Stomach smooth muscle (tissue), 2 donors: ENCODE data around the gene MYH11.
A peak's percentile ranks its signal among the peaks of the same experiment; 100 is the strongest.
"Not testable (repeated sequence)": the region's sequence is repeated elsewhere in the genome, so short reads cannot be mapped to it uniquely, and the experiment has no call there.

Experiments
- H3K27ac ChIP-seq: one replicate; pipeline ENCODE4 v1.7.0; 2013; ENCODE audit warnings: mild to moderate bottlenecking, low read length, inconsistent platforms
- H3K27me3 ChIP-seq, 2 donors: one replicate each; pipeline ENCODE4 v1.7.0; 2013; ENCODE audit warnings: low read length in 2 of 2; ENCODE audit not compliant: insufficient read depth in 2 of 2, control insufficient read depth in 1 of 2
- H3K36me3 ChIP-seq, 2 donors: one replicate each; pipeline ENCODE4 v1.7.0; 2013; ENCODE audit warnings: low read length in 2 of 2; ENCODE audit not compliant: control insufficient read depth in 2 of 2, insufficient read depth in 2 of 2
- H3K4me1 ChIP-seq: one replicate; pipeline ENCODE4 v1.7.0; 2013; ENCODE audit warnings: low read length; ENCODE audit not compliant: control insufficient read depth, insufficient read depth
- H3K4me3 ChIP-seq, 2 donors: one replicate each; pipeline ENCODE4 v1.7.0; 2013; ENCODE audit warnings: low read length in 2 of 2
- H3K9ac ChIP-seq, 2 donors: one replicate each; pipeline ENCODE4 v1.7.0; 2013; ENCODE audit warnings: low read length in 2 of 2, mild to moderate bottlenecking in 1 of 2
- H3K9me3 ChIP-seq, 2 donors: one replicate each; pipeline ENCODE4 v1.7.0; 2013; ENCODE audit warnings: low read length in 2 of 2; ENCODE audit not compliant: control insufficient read depth in 2 of 2
- donor health status: healthy.
- donor health status: Pancreatic carcinoma.

Gene MYH11

GRCh38 chr16:15658149-15658548 lies 198.7 kb downstream of the MYH11 start:
- no peak overlapping the region for H3K9ac ChIP-seq
- no peak overlapping the region for H3K4me3 ChIP-seq
- no peaks in the 10 kb centered on the region for H3K27me3 ChIP-seq
- H3K4me1 ChIP-seq, result peaks cover 12% of the 10 kb centered on the region
- no peak overlapping the region for H3K27ac ChIP-seq
- H3K36me3 ChIP-seq, result peaks cover 4 to 5% of the 10 kb centered on the region in 2 donors
- H3K9me3 ChIP-seq, result no peaks in the 10 kb centered on the region

DNA sequence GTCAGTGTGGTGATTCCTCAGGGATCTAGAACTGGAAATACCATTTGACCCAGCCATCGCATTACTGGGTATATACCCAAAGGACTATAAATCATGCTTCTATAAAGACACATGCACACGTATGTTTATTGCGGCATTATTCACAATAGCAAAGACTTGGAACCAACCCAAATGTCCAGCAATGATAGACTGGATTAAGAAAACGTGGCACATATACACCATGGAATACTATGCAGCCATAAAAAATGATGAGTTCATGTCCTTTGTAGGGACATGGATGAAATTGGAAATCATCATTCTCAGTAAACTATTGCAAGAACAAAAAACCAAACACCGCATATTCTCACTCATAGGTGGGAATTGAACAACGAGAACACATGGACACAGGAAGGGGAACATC lies 201.3 kb downstream of the MYH11 start:
- H3K4me3 ChIP-seq, H3K27ac ChIP-seq, H3K9me3 ChIP-seq, H3K36me3 ChIP-seq, H3K27me3 ChIP-seq, H3K9ac ChIP-seq: not testable (repeated sequence)
- peaks cover 25% of the 10 kb centered on the region for H3K4me1 ChIP-seq

GRCh38 chr16:15654591-15654990 lies 202.2 kb downstream of the MYH11 start:
- Histone ChIP-seq H3K27ac (no peak overlapping the region), H3K9me3 (no peaks in the 10 kb centered on the region), H3K9ac (no peak overlapping the region), H3K36me3 (peaks cover 0 to 4% of the 10 kb centered on the region in 2 donors), H3K4me1 (peaks cover 28% of the 10 kb centered on the region), H3K4me3 (no peak overlapping the region), H3K27me3 (no peaks in the 10 kb centered on the region)

DNA sequence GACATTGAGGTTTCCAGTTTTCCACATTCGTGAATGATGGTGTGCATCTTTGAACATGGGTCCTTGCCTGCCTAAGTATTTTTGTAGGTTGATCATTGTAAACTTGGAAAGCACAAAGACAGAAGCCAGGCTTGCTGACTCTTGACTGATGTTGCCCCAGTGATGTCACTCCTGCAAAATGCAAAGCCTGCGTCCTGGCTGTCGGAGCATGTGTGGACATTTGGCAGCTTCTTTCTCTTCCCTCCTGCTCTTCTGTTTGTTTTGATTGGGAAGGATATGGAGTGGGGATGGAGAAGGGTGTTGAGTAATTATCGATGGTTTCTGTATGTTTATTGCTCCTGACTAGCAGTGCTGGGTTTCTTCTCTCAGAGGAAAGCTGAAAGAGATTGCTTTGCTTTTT lies 203.6 kb downstream of the MYH11 start:
- no peaks in the 10 kb centered on the region for H3K27me3 ChIP-seq
- H3K9ac ChIP-seq, result no peak overlapping the region
- H3K4me3 ChIP-seq, result peak overlapping the region in 1 of 2 donors; percentile 36
- H3K36me3 ChIP-seq, result peaks cover 0 to 2% of the 10 kb centered on the region in 2 donors
- peak overlapping the region; percentile 69 for H3K27ac ChIP-seq
- H3K9me3 ChIP-seq, result no peaks in the 10 kb centered on the region
- H3K4me1 ChIP-seq, result peaks cover 33% of the 10 kb centered on the region
